Ishikawa (cell line): ENCODE measurements around the gene NDFIP1.

Experiments used
- CEBPB ChIP-seq: IDR thresholded peaks from 2 replicates; pipeline ENCODE4 v1.6.1; 2012
- CREB1 ChIP-seq: IDR thresholded peaks from 2 replicates; pipeline ENCODE4 v1.6.1; 2012; ENCODE audit warnings: low read depth
- EGR1 ChIP-seq: IDR thresholded peaks from 2 replicates; pipeline ENCODE4 v1.6.1; 2012
- EP300 ChIP-seq: IDR thresholded peaks from 2 replicates; pipeline ENCODE4 v1.6.1; 2012; ENCODE audit warnings: borderline replicate concordance
- FOXM1 ChIP-seq: IDR thresholded peaks from 2 replicates; pipeline ENCODE4 v1.6.1; 2012; ENCODE audit warnings: low read depth, borderline replicate concordance
- MAX ChIP-seq: IDR thresholded peaks from 2 replicates; pipeline ENCODE4 v1.6.1; 2012
- NFIC ChIP-seq: IDR thresholded peaks from 2 replicates; pipeline ENCODE4 v1.6.1; 2012
- RAD21 ChIP-seq: IDR thresholded peaks from 2 replicates; pipeline ENCODE4 v1.6.1; 2012; ENCODE audit warnings: low read depth
- REST ChIP-seq: IDR thresholded peaks from 2 replicates; pipeline ENCODE4 v1.6.1; 2012; ENCODE audit warnings: low read depth, mild to moderate bottlenecking
- TAF1 ChIP-seq: IDR thresholded peaks from 2 replicates; pipeline ENCODE4 v1.6.1; 2012; ENCODE audit warnings: low read depth, mild to moderate bottlenecking
- TCF12 ChIP-seq: IDR thresholded peaks from 2 replicates; pipeline ENCODE4 v1.6.1; 2012; ENCODE audit warnings: low read depth
- TEAD4 ChIP-seq: IDR thresholded peaks from 2 replicates; pipeline ENCODE4 v1.6.1; 2012
- USF1 ChIP-seq: IDR thresholded peaks from 2 replicates; pipeline ENCODE4 v1.6.1; 2012
- YY1 ChIP-seq: IDR thresholded peaks from 2 replicates; pipeline ENCODE4 v1.6.1; 2012; ENCODE audit warnings: low read depth
- ZBTB7A ChIP-seq: IDR thresholded peaks from 2 replicates; pipeline ENCODE4 v1.6.1; 2012; ENCODE audit warnings: low read depth

Gene NDFIP1

GRCh38 chr5:142091922-142092321, 16.7 kb upstream of the NDFIP1 start:
- TF ChIP-seq NFIC (no peak), YY1 (no peak), ZBTB7A (no peak), EP300 (no peak), USF1 (no peak), CEBPB (no peak), REST (no peak), TEAD4 (no peak), TCF12 (no peak)

GRCh38 chr5:142095035-142095434, 13.5 kb upstream of the NDFIP1 start:
- TF ChIP-seq CEBPB (no peak), TEAD4 (no peak), FOXM1 (no peak), EGR1 (no peak), YY1 (no peak), MAX (no peak), CREB1 (no peak), TAF1 (no peak), RAD21 (no peak), TCF12 (no peak), REST (no peak), NFIC (no peak), EP300 (no peak), USF1 (no peak), ZBTB7A (no peak)

- TF ChIP-seq NFIC = no peak
- TF ChIP-seq YY1 = no peak
- no peak for TF ChIP-seq TEAD4
- no peak for TF ChIP-seq EP300
These were observed 12.8 kb upstream of the NDFIP1 start for GRCh38 chr5:142095651-142096330.

GRCh38 chr5:142096382-142096781, 12.2 kb upstream of the NDFIP1 start:
- TF ChIP-seq FOXM1 (no peak), USF1 (no peak), EP300 (no peak), EGR1 (no peak), TAF1 (no peak)

- no peak for TF ChIP-seq YY1
These were observed 10.9 kb upstream of the NDFIP1 start for GRCh38 chr5:142097681-142098080.

- TF ChIP-seq MAX = no peak
These were observed 10.3 kb upstream of the NDFIP1 start for GRCh38 chr5:142098275-142098674.

GRCh38 chr5:142098931-142099330, 9.6 kb upstream of the NDFIP1 start:
- TF ChIP-seq EP300 (no peak), NFIC (no peak), CEBPB (no peak), REST (no peak), EGR1 (no peak), TCF12 (no peak), USF1 (no peak), YY1 (no peak), TEAD4 (no peak)
